Renal cortex interstitium (tissue), 11 donors: ENCODE measurements around the gene CIRBP. TPM values are rescaled to one million over a fixed set of nuclear protein-coding genes. Genes with fewer than 3 reads are reported as not detected.
"Not testable (repeated sequence)": the region's sequence is repeated elsewhere in the genome, so short reads cannot be mapped to it uniquely, and the experiment has no call there.

ENCODE experiments used
- DNase-seq, 11 donors: peaks; one replicate each; pipeline ENCODE4 v3.0.0-alpha.2; 2013; ENCODE audit warnings: low read depth in 9 of 11, low spot score in 4 of 11; ENCODE audit errors: extremely low read depth in 1 of 11
- polyA plus RNA-seq, 3 donors: library from polyadenylated mRNA; unstranded; fragments of 120-200 nt; gene quantifications; one replicate each; pipeline ENCODE4 v1.2.1, GENCODE V29; 2013; ENCODE audit not compliant: insufficient read length in 3 of 3

The CIRBP gene
- polyA plus RNA-seq, 3 donors = 803 to 982 (median 849) TPM

- no peak for DNase-seq
These were observed 22.8 kb downstream of the CIRBP start for GRCh38 chr19:1291761-1292418.

GRCh38 chr19:1292419-1293151, 23.5 kb downstream of the CIRBP start:
- no peak for DNase-seq

- no peak for DNase-seq
These were observed 24.9 kb downstream of the CIRBP start for GRCh38 chr19:1293782-1294604.

- no peak for DNase-seq
These were observed 25.6 kb downstream of the CIRBP start for GRCh38 chr19:1294688-1295087.

GRCh38 chr19:1295169-1296012, 26.3 kb downstream of the CIRBP start:
- DNase-seq = no peak

GRCh38 chr19:1296078-1296477, 26.9 kb downstream of the CIRBP start:
- no peak for DNase-seq

GRCh38 chr19:1296575-1297271, 27.6 kb downstream of the CIRBP start:
- no peak for DNase-seq

GRCh38 chr19:1298235-1298634, 29.1 kb downstream of the CIRBP start:
- DNase-seq = no peak

- no peak for DNase-seq
These were observed 30.7 kb downstream of the CIRBP start for GRCh38 chr19:1299801-1300200.

GRCh38 chr19:1300744-1301490, 31.8 kb downstream of the CIRBP start:
- no peak for DNase-seq

GRCh38 chr19:1302533-1303239, 33.6 kb downstream of the CIRBP start:
- no peak for DNase-seq

GRCh38 chr19:1304197-1304924, 35.2 kb downstream of the CIRBP start:
- no peak for DNase-seq

GRCh38 chr19:1305354-1305753, 36.2 kb downstream of the CIRBP start:
- not testable (repeated sequence) for DNase-seq

- no peak for DNase-seq
These were observed 38.2 kb downstream of the CIRBP start for GRCh38 chr19:1307320-1307719.

- DNase-seq = no peak
These were observed 38.7 kb downstream of the CIRBP start for GRCh38 chr19:1307755-1308303.

- DNase-seq = no peak
These were observed 39.6 kb downstream of the CIRBP start for GRCh38 chr19:1308718-1309117.
